Kidney (tissue), 14 donors: ENCODE results near the gene AUP1. TPM values are rescaled to one million over a fixed set of nuclear protein-coding genes. Genes with fewer than 3 reads are reported as not detected.
A peak's percentile ranks its signal among the peaks of the same experiment; 100 is the strongest.

Experiments used
- DNase-seq, 5 donors: peaks; one replicate each; pipeline ENCODE4 v3.0.0-alpha.2; 2013 to 2020
- FAIRE-seq: peaks from 2 replicates; lab custom pipeline; 2012; peaks lifted over from hg19 to GRCh38; lab: Jason Lieb, UNC
- H3K27ac ChIP-seq, 2 donors: one replicate each; pipeline ENCODE4 v1.7.0; 2013; ENCODE audit warnings: low read depth in 2 of 2, low read length in 2 of 2, inconsistent platforms in 1 of 2
- H3K27me3 ChIP-seq: one replicate; pipeline ENCODE4 v1.7.1; 2013; ENCODE audit warnings: low read length, inconsistent platforms; ENCODE audit not compliant: control insufficient read depth, insufficient read depth
- H3K36me3 ChIP-seq, 3 donors: one replicate each; pipeline versions ENCODE4 v1.7.0 to v1.7.1; 2013; ENCODE audit warnings: low read length in 3 of 3, control low read depth in 1 of 3, inconsistent platforms in 1 of 3; ENCODE audit not compliant: insufficient read depth in 3 of 3, control insufficient read depth in 2 of 3
- H3K4me1 ChIP-seq, 3 donors: one replicate each; pipeline versions ENCODE4 v1.7.0 to v1.7.1; 2013; ENCODE audit warnings: low read length in 3 of 3, inconsistent platforms in 1 of 3, low read depth in 1 of 3; ENCODE audit not compliant: control insufficient read depth in 2 of 3, insufficient read depth in 2 of 3
- H3K4me3 ChIP-seq, 3 donors: one replicate each; pipeline versions ENCODE4 v1.7.0 to v1.8.1; 2013; ENCODE audit warnings: low read length in 3 of 3, control low read depth in 1 of 3, inconsistent platforms in 1 of 3
- H3K9ac ChIP-seq, 3 donors: one replicate each; pipeline versions ENCODE4 v1.7.0 to v1.7.1; 2013; ENCODE audit warnings: low read length in 3 of 3, control low read depth in 1 of 3, inconsistent platforms in 1 of 3
- H3K9me3 ChIP-seq, 3 donors: one replicate each; pipeline versions ENCODE4 v1.7.0 to v1.7.1; 2013; ENCODE audit warnings: low read length in 3 of 3, control low read depth in 1 of 3, inconsistent platforms in 1 of 3; ENCODE audit not compliant: control insufficient read depth in 2 of 3, insufficient read depth in 1 of 3
- CTCF ChIP-seq: IDR thresholded peaks from 3 replicates; pipeline ENCODE4 v1.5.1; 2012; ENCODE audit warnings: mild to moderate bottlenecking, moderate library complexity, borderline replicate concordance; ENCODE audit not compliant: insufficient read depth; ENCODE audit errors: extremely low read depth
- intact Hi-C: fragments of 100-400 bp; cut with DNase I; formaldehyde crosslinking; loops from one replicate; pipeline ENCODE4 v1.11.1; 2022
- polyA plus RNA-seq: library from polyadenylated mRNA; stranded (reverse); fragments of 350-450 nt; fragmentation: Illumina TruSeq; extraction: RNeasy Lipid Tissue Mini Kit (QIAGEN cat#74804); gene quantifications from one replicate; pipeline ENCODE4 v1.2.3, GENCODE V29; 2014; ENCODE audit warnings: low read depth, low replicate concordance; ENCODE audit not compliant: insufficient read depth
- total RNA-seq: library from RNA; stranded (reverse); fragmentation: NEBNext Ultra II Directional; extraction: Animal tissue kit (Norgen Biotek cat#: 25700); gene quantifications from one replicate; pipeline ENCODE4 v1.2.1, GENCODE V29; 2021
- donor health status: control.
- donor health status: control.
- donor health status: control.
- donor health status: control.
- donor health status: control.
- donor health status: DM: yes; HTN: yes; CAD: no.
- donor health status: Normal renal cell carcinoma (clear cell type).

AUP1 gene
- total and polyA plus RNA-seq, 2 donors from 2014 or later = 91.0 to 130 TPM

GRCh38 chr2:74526649-74527230 is 2.8 kb downstream of the AUP1 start:
- Histone ChIP-seq H3K27ac (no peak overlapping the region), H3K9me3 (no peaks in the 10 kb centered on the region), H3K9ac (no peak overlapping the region), H3K4me1 (peaks cover 4 to 16% (median 7%) of the 10 kb centered on the region in 3 donors), H3K27me3 (no peaks in the 10 kb centered on the region), H3K4me3 (no peak overlapping the region), H3K36me3 (peaks cover 0 to 25% (median 15%) of the 10 kb centered on the region in 3 donors)
- TF ChIP-seq CTCF = no peak
- FAIRE-seq (no peak), DNase-seq (no peak)
- intact Hi-C loops = no loop called here

- H3K27me3 ChIP-seq = no peaks in the 10 kb centered on the region
- intact Hi-C loops = no loop called here
- TF ChIP-seq CTCF = no peak
- no peaks in the 10 kb centered on the region for H3K9me3 ChIP-seq
- H3K4me1 ChIP-seq = peaks cover 3 to 14% (median 4%) of the 10 kb centered on the region in 3 donors
- no peak for FAIRE-seq
- H3K27ac ChIP-seq = no peak within 1 kb of the TSS
- DNase-seq = peak in 1 of 5 donors; percentile 25
- H3K4me3 ChIP-seq = no peak within 1 kb of the TSS
- H3K36me3 ChIP-seq = peaks cover 0 to 25% (median 15%) of the 10 kb centered on the region in 3 donors
- no peak within 1 kb of the TSS for H3K9ac ChIP-seq
These were observed 3.5 kb downstream of the AUP1 start, which contains the start of gene DQX1 for GRCh38 chr2:74525717-74526648. Gene DQX1 (minus strand): TSS chr2:74526231. CDS start chr2:74525729, 502 bp downstream.

- Histone ChIP-seq H3K9me3 (no peaks in the 10 kb centered on the region), H3K27ac (no peak overlapping the region), H3K4me1 (peaks cover 0 to 11% (median 4%) of the 10 kb centered on the region in 3 donors), H3K4me3 (no peak overlapping the region), H3K9ac (no peak overlapping the region), H3K36me3 (peaks cover 0 to 25% (median 15%) of the 10 kb centered on the region in 3 donors), H3K27me3 (no peaks in the 10 kb centered on the region)
- intact Hi-C loops = no loop called here
- no peak for TF ChIP-seq CTCF
- no peak for FAIRE-seq
- DNase-seq = peak in 1 of 5 donors; percentile 53
These were observed 4.4 kb downstream of the AUP1 start for GRCh38 chr2:74524955-74525716.
